Pulmonary artery endothelial cell (primary cell): ENCODE results near the gene ZGRF1. TPM values are rescaled to one million over a fixed set of nuclear protein-coding genes. Genes with fewer than 3 reads are reported as not detected.
"Not testable (repeated sequence)": the region's sequence is repeated elsewhere in the genome, so short reads cannot be mapped to it uniquely, and the experiment has no call there.

Experiments
- DNase-seq: peaks from one replicate; pipeline ENCODE4 v3.0.0-alpha.2; 2011; ENCODE audit warnings: low read depth, low spot score
- total RNA-seq: library from RNA; depleted of rRNA; stranded (reverse); fragments of >200 nt; gene quantifications from 2 replicates; pipeline ENCODE4 v1.2.3, GENCODE V29; 2014

Gene ZGRF1
- total RNA-seq, 1 donor from 2014 or later, result 10.1 TPM

- DNase-seq, result not testable (repeated sequence)
Measured at GRCh38 chr4:112554271-112554670, 82.4 kb downstream of the ZGRF1 start.

- DNase-seq, result no peak
Measured at GRCh38 chr4:112552668-112553067, 84.0 kb downstream of the ZGRF1 start.

- no peak for DNase-seq
Measured at GRCh38 chr4:112550728-112551127, 86.0 kb downstream of the ZGRF1 start.

- DNase-seq, result no peak
Measured at GRCh38 chr4:112546476-112546875, 90.2 kb downstream of the ZGRF1 start.

GRCh38 chr4:112545346-112545745, 91.4 kb downstream of the ZGRF1 start:
- DNase-seq, result no peak

- no peak for DNase-seq
Measured at GRCh38 chr4:112540695-112541094, 96.0 kb downstream of the ZGRF1 start.

GRCh38 chr4:112536123-112536522, 100.6 kb downstream of the ZGRF1 start:
- DNase-seq, result no peak

- DNase-seq, result no peak
Measured at GRCh38 chr4:112532267-112532666, 104.4 kb downstream of the ZGRF1 start.

- DNase-seq, result no peak
Measured at GRCh38 chr4:112531146-112531545, 105.6 kb downstream of the ZGRF1 start.

- no peak for DNase-seq
Measured at GRCh38 chr4:112526061-112526460, 110.6 kb downstream of the ZGRF1 start.

- DNase-seq, result no peak
Measured at GRCh38 chr4:112523764-112524505, 112.8 kb downstream of the ZGRF1 start.

GRCh38 chr4:112523008-112523721, 113.5 kb downstream of the ZGRF1 start:
- DNase-seq, result no peak

- DNase-seq, result not testable (repeated sequence)
Measured at GRCh38 chr4:112522431-112522830, 114.3 kb downstream of the ZGRF1 start.

GRCh38 chr4:112521123-112522023, 115.3 kb downstream of the ZGRF1 start:
- no peak for DNase-seq

- DNase-seq, result no peak
Measured at GRCh38 chr4:112520598-112521122, 116.0 kb downstream of the ZGRF1 start.

- DNase-seq, result no peak
Measured at GRCh38 chr4:112519689-112520597, 116.8 kb downstream of the ZGRF1 start.

- no peak for DNase-seq
Measured at GRCh38 chr4:112518675-112519074, 118.0 kb downstream of the ZGRF1 start.

- no peak for DNase-seq
Measured at GRCh38 chr4:112517911-112518310, 118.8 kb downstream of the ZGRF1 start.

GRCh38 chr4:112517067-112517634, 119.6 kb downstream of the ZGRF1 start:
- no peak for DNase-seq

- no peak for DNase-seq
Measured at GRCh38 chr4:112516471-112517066, 120.1 kb downstream of the ZGRF1 start.
